Activated CD4-positive, alpha-beta T cell treated with anti-CD3 and anti-CD28 coated beads, Interleukin-2, amount 50 U/mL, for 4 hours (primary cell): ENCODE results near the gene YWHAQ.

Source experiments
- DNase-seq, 2 experiments: peaks; one replicate each; pipeline ENCODE4 v3.0.0-alpha.2; 2020

YWHAQ gene

DNA sequence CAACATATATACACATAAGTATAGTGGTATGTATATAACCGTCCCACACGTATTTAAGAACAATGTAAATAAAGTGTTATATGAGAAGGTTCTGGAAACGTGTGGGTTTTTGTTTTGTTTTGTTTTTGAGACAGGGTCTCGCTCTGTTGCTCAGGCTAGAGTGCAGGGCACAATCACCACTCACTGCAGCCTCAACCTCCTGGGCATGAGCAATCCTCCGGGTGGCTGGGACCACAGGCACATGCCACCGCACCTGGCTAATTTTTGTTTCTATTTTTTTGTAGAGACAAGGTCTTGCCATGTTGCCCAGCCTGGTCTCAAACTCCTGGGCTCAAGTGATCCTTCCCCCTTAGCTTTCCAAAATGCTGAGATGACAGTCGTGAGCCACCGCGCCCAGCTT is 81.4 kb downstream of the YWHAQ start:
- no peak for DNase-seq

DNA sequence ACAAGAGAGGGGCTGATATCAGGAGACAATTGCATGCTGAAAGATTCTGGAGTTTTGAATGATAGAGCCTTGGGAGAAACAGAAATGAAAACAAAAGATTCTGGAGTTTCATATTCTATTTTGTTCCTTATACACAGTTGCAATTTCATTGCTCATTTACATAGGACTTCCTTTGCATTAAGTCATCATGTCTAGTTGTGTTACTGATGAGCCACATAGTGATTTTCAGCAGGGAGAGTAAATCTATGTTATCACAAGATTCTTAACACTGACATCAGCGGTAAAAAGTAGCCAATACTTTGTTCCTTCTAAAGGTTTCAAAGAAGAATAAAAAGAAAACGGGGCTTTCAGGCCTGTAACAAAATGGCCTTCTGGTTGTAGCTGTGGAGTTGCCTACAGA is 82.3 kb downstream of the YWHAQ start:
- DNase-seq, result no peak

DNA sequence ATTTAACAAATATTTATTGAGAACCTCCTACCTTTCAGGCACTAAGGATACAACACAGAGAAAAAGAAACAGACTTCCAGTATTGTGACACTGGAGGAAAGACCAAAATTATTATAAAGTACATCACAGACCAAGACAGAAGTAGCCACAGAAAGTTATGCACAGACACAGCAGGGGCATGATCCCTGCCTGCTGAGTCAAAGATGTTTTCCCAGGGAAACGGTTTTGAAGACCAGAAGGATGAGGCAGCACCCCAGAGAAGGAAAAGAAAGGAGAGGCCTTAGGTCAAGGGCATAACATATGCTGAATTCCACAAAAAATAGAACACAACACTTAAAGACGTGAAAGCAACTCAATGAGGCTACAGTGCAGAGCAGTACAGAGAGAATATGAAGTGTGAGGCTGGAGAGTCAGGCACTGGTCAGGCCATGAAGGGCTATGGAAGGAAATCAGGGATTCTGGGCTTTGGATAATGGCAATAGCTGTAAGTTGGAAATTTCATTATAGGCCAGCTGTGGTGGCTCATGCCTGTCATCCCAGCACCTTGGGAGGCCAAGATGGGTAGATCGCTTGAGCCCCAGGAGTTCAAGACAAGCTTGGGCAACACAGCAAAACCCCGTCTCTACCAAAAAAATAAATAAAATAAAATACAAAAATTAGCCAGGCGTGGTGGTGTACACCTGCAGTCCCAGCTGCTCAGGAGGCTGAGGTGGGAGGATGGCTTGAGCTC is 83.4 kb downstream of the YWHAQ start:
- DNase-seq, result no peak

DNA sequence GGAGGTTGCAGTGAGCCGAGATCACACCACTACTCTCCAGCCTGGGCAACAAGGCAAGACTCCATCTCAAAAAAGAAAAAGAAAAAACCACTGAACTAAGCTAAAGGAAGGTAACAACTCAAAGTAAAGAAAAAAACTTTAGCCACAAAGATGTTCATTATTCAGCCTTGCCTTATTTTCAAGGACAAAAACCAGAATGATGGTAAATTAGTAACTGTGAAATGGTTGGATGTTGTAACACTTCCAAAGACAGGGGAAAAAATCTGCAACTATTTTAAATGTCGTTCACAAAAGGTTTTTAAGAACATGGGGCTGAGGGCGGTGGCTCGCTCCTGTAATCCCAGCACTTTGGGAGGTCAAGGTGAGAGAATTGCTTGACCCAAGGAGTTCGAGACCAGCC is 85.3 kb downstream of the YWHAQ start:
- DNase-seq, result no peak

DNA sequence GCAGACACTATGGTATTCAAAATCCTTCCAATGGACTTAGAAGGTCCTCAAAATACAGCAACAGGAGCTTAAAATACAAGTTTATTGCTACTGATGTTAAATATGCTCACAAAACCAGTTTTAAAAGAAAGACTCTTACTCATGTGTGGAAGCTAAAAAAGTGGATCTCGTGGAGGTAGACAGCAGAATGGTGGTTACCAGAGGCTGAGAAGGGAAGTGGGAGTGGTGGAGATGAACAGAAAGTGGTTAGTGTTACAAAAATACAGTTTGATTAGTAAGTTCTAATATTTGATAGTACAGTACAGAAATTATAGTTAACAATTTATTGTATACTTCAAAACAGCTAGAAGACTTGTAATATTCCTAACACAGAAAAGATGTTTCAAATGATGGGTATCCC is 87.2 kb downstream of the YWHAQ start:
- DNase-seq, result no peak

DNA sequence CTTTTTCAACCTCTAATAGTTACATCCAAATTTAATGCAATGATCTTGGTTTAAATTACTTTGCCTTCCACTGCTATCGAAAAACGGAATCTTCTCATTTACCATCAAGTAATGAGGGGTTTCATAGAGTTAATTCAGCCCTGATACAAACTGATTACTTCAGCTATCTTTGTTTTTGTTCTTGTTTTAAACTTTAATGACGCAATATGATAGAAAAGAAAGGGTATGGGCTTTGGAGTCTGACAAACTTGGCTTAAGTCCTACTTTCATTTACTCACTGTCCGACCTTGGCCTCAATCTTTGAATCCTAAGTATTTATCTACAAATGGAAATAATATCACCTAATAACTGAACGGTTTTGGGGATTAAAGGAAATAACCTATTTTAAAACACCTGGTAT is 91.3 kb downstream of the YWHAQ start:
- no peak for DNase-seq

DNA sequence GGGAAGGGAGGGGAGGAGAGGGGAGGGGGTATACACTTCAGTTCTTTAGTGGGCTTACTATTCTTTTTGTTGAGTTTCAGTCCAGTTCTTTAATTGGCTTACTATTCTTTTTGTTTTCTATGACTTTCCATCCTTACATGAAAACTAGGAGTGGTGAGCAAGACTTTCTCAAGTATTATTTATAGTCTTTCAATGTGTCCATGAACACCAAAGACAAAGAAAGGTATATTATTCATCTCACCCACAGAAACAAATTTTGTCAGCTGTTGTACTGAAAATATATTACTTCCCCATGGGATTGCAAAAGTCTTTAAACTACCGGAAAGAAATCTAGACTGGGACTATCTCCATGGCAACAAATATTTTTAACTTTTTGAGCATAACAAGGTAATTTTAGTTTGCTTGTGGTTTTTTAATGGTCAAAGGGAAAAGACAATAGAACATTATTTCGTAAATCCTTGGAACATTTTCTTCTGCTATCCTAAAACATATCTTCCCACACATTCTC is 92.7 kb downstream of the YWHAQ start:
- no peak for DNase-seq

DNA sequence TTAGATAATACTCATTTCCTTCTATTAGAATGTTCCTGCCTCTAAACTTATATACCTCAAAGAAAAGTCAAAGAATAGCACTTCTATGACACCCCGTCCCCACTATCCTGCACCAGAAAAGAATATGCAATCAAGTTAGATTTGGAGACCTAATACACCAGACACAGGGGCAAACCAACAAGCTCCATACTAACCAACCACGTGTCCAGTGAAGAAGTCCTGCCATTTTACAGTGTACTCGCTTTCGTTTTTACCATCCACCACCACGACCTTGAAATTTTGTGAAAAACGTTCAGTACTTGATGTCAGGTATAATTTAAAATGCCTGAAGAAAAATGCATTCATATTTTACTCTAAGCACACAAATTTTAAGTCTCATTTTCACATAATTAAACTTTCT is 94.3 kb downstream of the YWHAQ start:
- DNase-seq, result no peak

DNA sequence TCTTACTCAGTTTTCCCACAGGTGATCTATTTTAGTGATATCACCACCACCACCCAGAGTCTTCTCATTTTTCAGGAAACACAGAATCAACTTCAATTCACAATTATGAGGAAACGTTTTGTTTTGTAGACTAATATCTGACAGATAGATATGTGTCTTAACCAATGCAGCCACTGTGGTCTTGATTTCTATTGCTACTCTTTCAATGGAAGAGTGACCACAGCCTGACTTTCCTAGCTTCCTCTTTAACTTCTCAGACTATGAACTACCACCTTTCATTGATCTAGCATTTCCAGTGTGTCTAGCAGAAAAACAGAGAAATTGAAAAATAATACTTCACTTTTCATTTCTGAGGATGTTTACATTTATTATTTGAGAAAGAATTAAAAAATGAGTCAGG is 95.6 kb downstream of the YWHAQ start:
- DNase-seq, result no peak
